ENCODE results near the gene MRPL53. TPM values are rescaled to one million over a fixed set of nuclear protein-coding genes. Genes with fewer than 3 reads are reported as not detected.

The MRPL53 gene
- total and polyA plus RNA-seq, 2 of the 13 experiments (the other 11 are each of a cell fraction or from before 2014, with no cell fraction given) = 34.3 to 51.9 TPM

GRCh38 chr2:74481961-74482800 lies 9.7 kb upstream of the MRPL53 start (continued):
- 0 out of 2 replicates have a peak, but pooled peaks have one; percentile 13 for TF ChIP-seq ZFP36L2 (CRISPR knock-in tag; IDR thresholded peaks at IDR 0.05)
- TF ChIP-seq FUBP1 (CRISPR knock-in tag; IDR thresholded peaks at IDR 0.05; ENCODE audit: borderline replicate concordance) = peak; percentile 88; the same call in 1 of the 2 replicates
- TF ChIP-seq FOXO4 (CRISPR knock-in tag; conservative IDR thresholded peaks at IDR 0.05) = peak; percentile 99
- TF ChIP-seq ZNF121 (CRISPR knock-in tag; IDR thresholded peaks at IDR 0.05) = peak; percentile 38; the same call in 1 of the 2 replicates
- 0 out of 2 replicates have a peak, but pooled peaks have one; percentile 78 for TF ChIP-seq ZFYVE20 (CRISPR knock-in tag; IDR thresholded peaks at IDR 0.05; ENCODE audit: borderline replicate concordance, low read depth)
- TF ChIP-seq ZNF792 (CRISPR knock-in tag; IDR thresholded peaks at IDR 0.05) = 0 out of 2 replicates have a peak, but pooled peaks have one; percentile 34
- peak; percentile 75; the same call in 1 of the 2 replicates for TF ChIP-seq ZNF256 (CRISPR knock-in tag; conservative IDR thresholded peaks at IDR 0.05)
- TF ChIP-seq MXD1 (CRISPR knock-in tag; IDR thresholded peaks at IDR 0.05) = peak; percentile 90
- TF ChIP-seq ZNF20 (CRISPR knock-in tag; IDR thresholded peaks at IDR 0.05) = peak; percentile 62; the same call in 1 of the 2 replicates
- TF ChIP-seq ZBTB10 (CRISPR knock-in tag; IDR thresholded peaks at IDR 0.05; ENCODE audit: borderline replicate concordance) = peak; percentile 68
- TF ChIP-seq NFKB2 (CRISPR knock-in tag; IDR thresholded peaks at IDR 0.05; ENCODE audit: borderline replicate concordance) = peak; percentile 60
- no peak for TF ChIP-seq ZNF878 (CRISPR knock-in tag; IDR thresholded peaks at IDR 0.05)
- no peak for TF ChIP-seq NPAS2 (CRISPR knock-in tag; IDR thresholded peaks at IDR 0.05; ENCODE audit: borderline replicate concordance)
- no peak; the same call in 1 of the 2 replicates for TF ChIP-seq ZNF234 (CRISPR knock-in tag; conservative IDR thresholded peaks at IDR 0.05)
- TF ChIP-seq ZFP90 (CRISPR knock-in tag; IDR thresholded peaks at IDR 0.05; ENCODE audit: borderline replicate concordance) = peak; percentile 47; the same call in 1 of the 2 replicates
- TF ChIP-seq RXRA (CRISPR knock-in tag; IDR thresholded peaks at IDR 0.05) = peak; percentile 13; the same call in 1 of the 2 replicates
- TF ChIP-seq KAT2B (IDR thresholded peaks at IDR 0.05; ENCODE audit: borderline replicate concordance, low read depth, low read length) = no peak
- TF ChIP-seq SNRNP70 (IDR thresholded peaks at IDR 0.05; ENCODE audit: low read depth, low read length) = no peak
- peak; percentile 80 for TF ChIP-seq REPIN1 (CRISPR knock-in tag; IDR thresholded peaks at IDR 0.05; ENCODE audit: borderline replicate concordance, low read depth)
- TF ChIP-seq TGIF2 (CRISPR knock-in tag; IDR thresholded peaks at IDR 0.05) = 0 out of 2 replicates have a peak, but pooled peaks have one; percentile 19
- 0 out of 2 replicates have a peak, but pooled peaks have one; percentile 40 for TF ChIP-seq MED1 (CRISPR knock-in tag; IDR thresholded peaks at IDR 0.05)
- TF ChIP-seq ZNF343 (CRISPR knock-in tag; IDR thresholded peaks at IDR 0.05) = peak; percentile 86; the same call in 1 of the 2 replicates

Measured in HepG2 (cell line).